GM21515 (cell line): ENCODE results near the gene CHPF2.

ENCODE experiments used
- ATAC-seq: cut with Tn5 transposase; IDR thresholded peaks from one replicate; pipeline ENCODE4 v1.9.1; 2021; ENCODE audit not compliant: unreplicated experiment

Gene CHPF2

GRCh38 chr7:151232091-151232916 lies at the start of gene CHPF2:
Gene CHPF2 (plus strand): TSS chr7:151232483. CDS start chr7:151234012, 1,529 bp downstream.
- peak; percentile 96 for ATAC-seq

- no peak for ATAC-seq
These were observed 46.3 kb upstream of the CHPF2 start for GRCh38 chr7:151185762-151186639.

GRCh38 chr7:151186640-151187408 lies 45.5 kb upstream of the CHPF2 start, which contains the start of gene ASB10:
Gene ASB10 (minus strand): TSS chr7:151187250. CDS start chr7:151187130, 120 bp downstream.
- no peak for ATAC-seq

GRCh38 chr7:151187409-151188251 lies 44.7 kb upstream of the CHPF2 start:
- ATAC-seq: no peak

- no peak for ATAC-seq
These were observed 44.1 kb upstream of the CHPF2 start for GRCh38 chr7:151188252-151188542.

- ATAC-seq: no peak
These were observed 43.2 kb upstream of the CHPF2 start for GRCh38 chr7:151189038-151189437.

GRCh38 chr7:151191544-151191943 lies 40.7 kb upstream of the CHPF2 start:
- ATAC-seq: no peak

GRCh38 chr7:151192002-151192539 lies 40.2 kb upstream of the CHPF2 start:
- no peak for ATAC-seq

GRCh38 chr7:151193203-151193978 lies 38.9 kb upstream of the CHPF2 start:
- no peak for ATAC-seq

- ATAC-seq: no peak
These were observed 38.1 kb upstream of the CHPF2 start for GRCh38 chr7:151194188-151194587.

- ATAC-seq: no peak
These were observed 36.5 kb upstream of the CHPF2 start for GRCh38 chr7:151195616-151196450.

GRCh38 chr7:151197932-151198331 lies 34.4 kb upstream of the CHPF2 start:
- no peak for ATAC-seq

- ATAC-seq: no peak
These were observed 33.1 kb upstream of the CHPF2 start for GRCh38 chr7:151198945-151199848.

- no peak for ATAC-seq
These were observed 30.9 kb upstream of the CHPF2 start for GRCh38 chr7:151201344-151201743.

GRCh38 chr7:151201751-151202150 lies 30.5 kb upstream of the CHPF2 start:
- no peak for ATAC-seq

- ATAC-seq: no peak
These were observed 29.4 kb upstream of the CHPF2 start for GRCh38 chr7:151202836-151203235.

GRCh38 chr7:151204383-151205032 lies 27.8 kb upstream of the CHPF2 start:
- ATAC-seq: no peak
